Aorta (tissue), 5 donors: ENCODE data around the gene ASH1L. TPM values are rescaled to one million over a fixed set of nuclear protein-coding genes. Genes with fewer than 3 reads are reported as not detected.
A peak's percentile ranks its signal among the peaks of the same experiment; 100 is the strongest.
"Not testable (repeated sequence)": the region's sequence is repeated elsewhere in the genome, so short reads cannot be mapped to it uniquely, and the experiment has no call there.

Experiments used
- ATAC-seq: fragments of 200-7000 bp; cut with Tn5 transposase; one replicate; pipeline ENCODE4 v1.9.1; 2022; ENCODE audit warnings: moderate library complexity; ENCODE audit not compliant: low FRiP score
- DNase-seq, 2 donors: peaks; one replicate each; pipeline ENCODE4 v3.0.0-alpha.2; 2020
- H3K27ac ChIP-seq, 2 donors: one replicate each; pipeline ENCODE4 v1.5.1; 2013; ENCODE audit warnings: low read length in 2 of 2, mild to moderate bottlenecking in 2 of 2, moderate library complexity in 2 of 2, control low read depth in 1 of 2, inconsistent platforms in 1 of 2, low read depth in 1 of 2
- H3K27me3 ChIP-seq, 2 donors: one replicate each; pipeline ENCODE4 v1.6.1; 2013; ENCODE audit warnings: control low read depth in 1 of 2, low read length in 1 of 2, mild to moderate bottlenecking in 1 of 2, moderate library complexity in 1 of 2; ENCODE audit not compliant: insufficient read depth in 2 of 2, control insufficient read depth in 1 of 2
- H3K36me3 ChIP-seq, 2 donors: one replicate each; pipeline ENCODE4 v1.6.1; 2013; ENCODE audit warnings: control low read depth in 1 of 2, low read length in 1 of 2, mild to moderate bottlenecking in 1 of 2; ENCODE audit not compliant: insufficient read depth in 2 of 2, control insufficient read depth in 1 of 2
- H3K4me1 ChIP-seq, 2 donors: one replicate each; pipeline ENCODE4 v1.6.1; 2013; ENCODE audit warnings: low read length in 2 of 2, control low read depth in 1 of 2, mild to moderate bottlenecking in 1 of 2, moderate library complexity in 1 of 2; ENCODE audit not compliant: insufficient read depth in 2 of 2, control insufficient read depth in 1 of 2
- H3K4me3 ChIP-seq, 2 donors: one replicate each; pipeline ENCODE4 v1.5.1; 2013; ENCODE audit warnings: low read length in 2 of 2, control low read depth in 1 of 2, mild to moderate bottlenecking in 1 of 2
- H3K9me3 ChIP-seq: one replicate; pipeline ENCODE4 v1.6.1; 2013; ENCODE audit warnings: mild to moderate bottlenecking, low read length; ENCODE audit not compliant: control insufficient read depth
- WGBS, 2 donors: extraction: QIAGEN DNeasy Blood & Tissue Kit; methylation state at CpG; one replicate each; pipeline ENCODE4 v1.1.7; 2013; 5-methylcytosine and 5-hydroxymethylcytosine counted together
- intact Hi-C, 2 donors: fragments of 100-400 bp; cut with DNase I; formaldehyde crosslinking; loops; one replicate each; pipeline versions ENCODE4 v1.14.2 to v1.15.0; 2022
- polyA plus RNA-seq, 2 donors: library from polyadenylated mRNA; stranded (reverse); fragments of 200-250 nt; gene quantifications; one replicate each; pipeline ENCODE4 v1.2.3, GENCODE V29; 2013
- total RNA-seq, 2 donors: library from RNA; stranded (reverse); fragmentation: NEBNext Ultra II Directional; extraction: Animal tissue kit (Norgen Biotek cat#: 25700); gene quantifications; one replicate each; pipeline ENCODE4 v1.2.1, GENCODE V29; 2021
- donor health status: healthy with polysubstance abuse.
- donor health status: Bipolar disorder and iron deficiency.
- donor health status: DM: no; HTN: no; CAD: no.
- donor health status: DM: no; HTN: no; CAD: no.
- donor health status: DM: yes; HTN: yes; CAD: no.

The ASH1L gene
- total and polyA plus RNA-seq, 4 donors: 13.1 to 93.5 (median 43.9) TPM

GRCh38 chr1:155411840-155412239, 150.8 kb downstream of the ASH1L start:
- H3K4me3 ChIP-seq, H3K9me3 ChIP-seq, H3K36me3 ChIP-seq, H3K27ac ChIP-seq, intact Hi-C loops, H3K4me1 ChIP-seq, H3K27me3 ChIP-seq, DNase-seq, ATAC-seq: not testable (repeated sequence)
- WGBS, 2 donors: 92 to 95% methylated on average over 9 of the region's 9 CpGs

GRCh38 chr1:155410931-155411330, 151.7 kb downstream of the ASH1L start:
- no peak for ATAC-seq
- no peaks in the 10 kb centered on the region for H3K36me3 ChIP-seq
- H3K4me1 ChIP-seq: no peaks in the 10 kb centered on the region
- no peak overlapping the region for H3K27ac ChIP-seq
- no peaks in the 10 kb centered on the region for H3K27me3 ChIP-seq
- H3K4me3 ChIP-seq: no peak overlapping the region
- no peaks in the 10 kb centered on the region for H3K9me3 ChIP-seq
- DNase-seq: no peak
- intact Hi-C loops: no loop called here
- WGBS, 2 donors: 92 to 100% methylated on average over 1 of the region's 1 CpG

- Histone ChIP-seq H3K4me3 (no peak overlapping the region), H3K4me1 (no peaks in the 10 kb centered on the region), H3K27me3 (no peaks in the 10 kb centered on the region), H3K9me3 (no peaks in the 10 kb centered on the region), H3K36me3 (peaks cover 0 to 3% of the 10 kb centered on the region in 2 donors), H3K27ac (no peak overlapping the region)
- WGBS, 2 donors: 90 to 92% methylated on average over 12 of the region's 12 CpGs
- ATAC-seq (no peak), DNase-seq (no peak)
- intact Hi-C loops: no loop called here
These were observed 165.6 kb downstream of the ASH1L start for GRCh38 chr1:155396874-155397476.

GRCh38 chr1:155392898-155393411, 169.6 kb downstream of the ASH1L start:
- ATAC-seq: no peak
- intact Hi-C loops: no loop called here
- H3K27ac ChIP-seq: no peak overlapping the region

GRCh38 chr1:155389826-155390225, 172.8 kb downstream of the ASH1L start:
- H3K27me3 ChIP-seq: no peaks in the 10 kb centered on the region
- H3K4me3 ChIP-seq: no peak overlapping the region
- DNase-seq (no peak), ATAC-seq (no peak)
- H3K36me3 ChIP-seq: peaks cover 0 to under 1% of the 10 kb centered on the region in 2 donors
- no peak overlapping the region for H3K27ac ChIP-seq
- H3K9me3 ChIP-seq: no peaks in the 10 kb centered on the region
- intact Hi-C loops: no loop called here
- H3K4me1 ChIP-seq: no peaks in the 10 kb centered on the region

More at GRCh38 chr1:155392898-155393411, 169.6 kb downstream of the ASH1L start:
- no peak for DNase-seq
- 44 to 49% methylated on average over 5 of the region's 5 CpGs for WGBS, 2 donors
- Histone ChIP-seq H3K4me1 (no peaks in the 10 kb centered on the region), H3K4me3 (no peak overlapping the region), H3K36me3 (peaks cover 0 to 3% of the 10 kb centered on the region in 2 donors), H3K27me3 (no peaks in the 10 kb centered on the region), H3K9me3 (no peaks in the 10 kb centered on the region)

GRCh38 chr1:155385836-155386235, 176.8 kb downstream of the ASH1L start:
- WGBS, 2 donors: 97 to 99% methylated on average over 5 of the region's 5 CpGs
- intact Hi-C loops, H3K27me3 ChIP-seq, H3K36me3 ChIP-seq, H3K4me3 ChIP-seq, H3K9me3 ChIP-seq, H3K27ac ChIP-seq, ATAC-seq, H3K4me1 ChIP-seq, DNase-seq: not testable (repeated sequence)

GRCh38 chr1:155383406-155383805, 179.2 kb downstream of the ASH1L start:
- WGBS, 2 donors: 95% methylated on average over 1 of the region's 1 CpG
- no peak for DNase-seq
- no peak for ATAC-seq
- no peaks in the 10 kb centered on the region for H3K4me1 ChIP-seq
- H3K36me3 ChIP-seq: no peaks in the 10 kb centered on the region
- H3K4me3 ChIP-seq: no peak overlapping the region
- H3K27me3 ChIP-seq: no peaks in the 10 kb centered on the region
- no peak overlapping the region for H3K27ac ChIP-seq
- H3K9me3 ChIP-seq: no peaks in the 10 kb centered on the region
- intact Hi-C loops: no loop called here

GRCh38 chr1:155379631-155380090, 182.9 kb downstream of the ASH1L start:
- DNase-seq (no peak), ATAC-seq (peak; percentile 90)
- intact Hi-C loops: no loop called here
- Histone ChIP-seq H3K27ac (no peak overlapping the region), H3K9me3 (no peaks in the 10 kb centered on the region), H3K4me1 (no peaks in the 10 kb centered on the region), H3K4me3 (no peak overlapping the region), H3K27me3 (no peaks in the 10 kb centered on the region), H3K36me3 (no peaks in the 10 kb centered on the region)

GRCh38 chr1:155379180-155379579, 183.4 kb downstream of the ASH1L start:
- ATAC-seq: peak; percentile 12

More at GRCh38 chr1:155379180-155379579, 183.4 kb downstream of the ASH1L start:
- H3K4me1 ChIP-seq: no peaks in the 10 kb centered on the region
- H3K36me3 ChIP-seq: no peaks in the 10 kb centered on the region
- WGBS, 2 donors: 2 to 6% methylated on average over 3 of the region's 3 CpGs
- intact Hi-C loops: no loop called here
- peak overlapping the region in 1 of 2 donors; percentile 14 for H3K27ac ChIP-seq
- H3K4me3 ChIP-seq: peak overlapping the region; percentile 10 to 20
- DNase-seq: no peak
- H3K9me3 ChIP-seq: no peaks in the 10 kb centered on the region
- H3K27me3 ChIP-seq: no peaks in the 10 kb centered on the region
